ENCODE results near the gene KRTAP1-3.
"Not testable (repeated sequence)": the region's sequence is repeated elsewhere in the genome, so short reads cannot be mapped to it uniquely, and the experiment has no call there.

The KRTAP1-3 gene

GRCh38 chr17:41004397-41004796 is 30.3 kb downstream of the KRTAP1-3 start:
- H3K4me1 ChIP-seq (ENCODE audit: low read depth, poor library complexity, severe bottlenecking), result no peaks in the 10 kb centered on the region
- H3K79me2 ChIP-seq (ENCODE audit: insufficient read depth, low read depth), result no peaks in the 10 kb centered on the region
- H3K36me3 ChIP-seq (ENCODE audit: insufficient read depth), result no peaks in the 10 kb centered on the region
- no peaks in the 10 kb centered on the region for H3K27me3 ChIP-seq (ENCODE audit: insufficient read depth, low read depth)
- H3K4me3 ChIP-seq (IDR thresholded peaks at IDR 0.05; ENCODE audit: insufficient read depth, low read depth, low read length), result no peak overlapping the region
- H2AFZ ChIP-seq (ENCODE audit: low read depth), result no peak overlapping the region
- H3K27ac ChIP-seq, result no peak overlapping the region
- no peak overlapping the region for H3K4me2 ChIP-seq
- TF ChIP-seq CTCF (conservative IDR thresholded peaks at IDR 0.05; ENCODE audit: low read depth, low read length), result no peak
- H3K9ac ChIP-seq, result no peak overlapping the region
- no peaks in the 10 kb centered on the region for H4K20me1 ChIP-seq (ENCODE audit: insufficient read depth)

- Histone ChIP-seq H3K9ac (no peak overlapping the region), H3K27me3 (ENCODE audit: insufficient read depth, low read depth) (no peaks in the 10 kb centered on the region), H3K4me3 (IDR thresholded peaks at IDR 0.05; ENCODE audit: insufficient read depth, low read depth, low read length) (no peak overlapping the region), H3K79me2 (ENCODE audit: insufficient read depth, low read depth) (no peaks in the 10 kb centered on the region), H3K4me1 (ENCODE audit: low read depth, poor library complexity, severe bottlenecking) (no peaks in the 10 kb centered on the region), H4K20me1 (ENCODE audit: insufficient read depth) (no peaks in the 10 kb centered on the region), H2AFZ (ENCODE audit: low read depth) (no peak overlapping the region), H3K4me2 (no peak overlapping the region), H3K36me3 (ENCODE audit: insufficient read depth) (no peaks in the 10 kb centered on the region), H3K27ac (no peak overlapping the region)
- no peak for TF ChIP-seq CTCF (conservative IDR thresholded peaks at IDR 0.05; ENCODE audit: low read depth, low read length)
These were observed 30.7 kb downstream of the KRTAP1-3 start for GRCh38 chr17:41003926-41004325.

- H3K27me3 ChIP-seq (ENCODE audit: insufficient read depth, low read depth), result no peaks in the 10 kb centered on the region
- H3K4me2 ChIP-seq, result no peak overlapping the region
- no peak overlapping the region for H3K9ac ChIP-seq
- H3K79me2 ChIP-seq (ENCODE audit: insufficient read depth, low read depth), result no peaks in the 10 kb centered on the region
- no peak overlapping the region for H3K27ac ChIP-seq
- no peaks in the 10 kb centered on the region for H3K36me3 ChIP-seq (ENCODE audit: insufficient read depth)
- H3K4me3 ChIP-seq (IDR thresholded peaks at IDR 0.05; ENCODE audit: insufficient read depth, low read depth, low read length), result no peak overlapping the region
- H4K20me1 ChIP-seq (ENCODE audit: insufficient read depth), result no peaks in the 10 kb centered on the region
- H2AFZ ChIP-seq (ENCODE audit: low read depth), result no peak overlapping the region
- no peaks in the 10 kb centered on the region for H3K4me1 ChIP-seq (ENCODE audit: low read depth, poor library complexity, severe bottlenecking)
- no peak for TF ChIP-seq CTCF (conservative IDR thresholded peaks at IDR 0.05; ENCODE audit: low read depth, low read length)
These were observed 31.9 kb downstream of the KRTAP1-3 start for GRCh38 chr17:41002814-41003213.

- H2AFZ ChIP-seq (ENCODE audit: low read depth), result no peak overlapping the region
- H3K4me1 ChIP-seq (ENCODE audit: low read depth, poor library complexity, severe bottlenecking), result no peaks in the 10 kb centered on the region
- no peak overlapping the region for H3K27ac ChIP-seq
- no peaks in the 10 kb centered on the region for H3K36me3 ChIP-seq (ENCODE audit: insufficient read depth)
- H3K79me2 ChIP-seq (ENCODE audit: insufficient read depth, low read depth), result no peaks in the 10 kb centered on the region
- no peak overlapping the region for H3K4me3 ChIP-seq (IDR thresholded peaks at IDR 0.05; ENCODE audit: insufficient read depth, low read depth, low read length)
- no peak overlapping the region for H3K4me2 ChIP-seq
- no peaks in the 10 kb centered on the region for H3K27me3 ChIP-seq (ENCODE audit: insufficient read depth, low read depth)
- H4K20me1 ChIP-seq (ENCODE audit: insufficient read depth), result no peaks in the 10 kb centered on the region
- no peak for TF ChIP-seq CTCF (conservative IDR thresholded peaks at IDR 0.05; ENCODE audit: low read depth, low read length)
- H3K9ac ChIP-seq, result no peak overlapping the region
These were observed 32.9 kb downstream of the KRTAP1-3 start for GRCh38 chr17:41001795-41002194.

GRCh38 chr17:40999563-40999962 is 35.1 kb downstream of the KRTAP1-3 start, which contains the start of gene KRTAP3-2:
Gene KRTAP3-2 (minus strand): TSS chr17:40999906. CDS start chr17:40999853, 53 bp downstream.
- H4K20me1 ChIP-seq (ENCODE audit: insufficient read depth); H3K4me1 ChIP-seq (ENCODE audit: low read depth, poor library complexity, severe bottlenecking); H3K79me2 ChIP-seq (ENCODE audit: insufficient read depth, low read depth); H3K4me3 ChIP-seq (IDR thresholded peaks at IDR 0.05; ENCODE audit: insufficient read depth, low read depth, low read length); H3K27me3 ChIP-seq (ENCODE audit: insufficient read depth, low read depth); H2AFZ ChIP-seq (ENCODE audit: low read depth); H3K9ac ChIP-seq; H3K36me3 ChIP-seq (ENCODE audit: insufficient read depth); H3K4me2 ChIP-seq; H3K27ac ChIP-seq: not testable (repeated sequence)

Measured in KMS-11 (cell line).